ENCODE data around the gene ABT1.
A peak's percentile ranks its signal among the peaks of the same experiment; 100 is the strongest.

Gene ABT1

GRCh38 chr6:26575494-26575939, 21.2 kb upstream of the ABT1 start:
- DNase-seq, result no peak

- peak; percentile 55 to 75 for DNase-seq
These were observed 20.3 kb upstream of the ABT1 start for GRCh38 chr6:26576407-26576843.

GRCh38 chr6:26576929-26577719, 19.6 kb upstream of the ABT1 start:
- DNase-seq, result peak; percentile 74 to 75

GRCh38 chr6:26577720-26578072, 19.1 kb upstream of the ABT1 start:
- DNase-seq, result no peak

- DNase-seq, result no peak
These were observed 18.5 kb upstream of the ABT1 start for GRCh38 chr6:26578279-26578678.

- DNase-seq, result no peak
These were observed 18.0 kb upstream of the ABT1 start for GRCh38 chr6:26578741-26579140.

GRCh38 chr6:26581164-26581915, 15.4 kb upstream of the ABT1 start:
- DNase-seq, result no peak

- DNase-seq, result no peak
These were observed 7.8 kb upstream of the ABT1 start for GRCh38 chr6:26588965-26589364.

GRCh38 chr6:26592649-26593048, 4.1 kb upstream of the ABT1 start:
- DNase-seq, result no peak

GRCh38 chr6:26593278-26594130, 3.2 kb upstream of the ABT1 start:
- DNase-seq, result peak in 1 of 2 donors; percentile 22

- peak in 1 of 2 donors; percentile 61 for DNase-seq
These were observed 2.6 kb upstream of the ABT1 start for GRCh38 chr6:26594131-26594498.

GRCh38 chr6:26594730-26595632, 1.8 kb upstream of the ABT1 start:
- DNase-seq, result peak in 1 of 2 donors; percentile 36

- peak; percentile 85 to 90 for DNase-seq
These were observed 984 bp upstream of the ABT1 start for GRCh38 chr6:26595669-26596269.

GRCh38 chr6:26597389-26597766, 625 bp downstream of the ABT1 start:
- DNase-seq, result no peak

- DNase-seq, result no peak
These were observed 1.1 kb downstream of the ABT1 start for GRCh38 chr6:26597821-26598220.

GRCh38 chr6:26598267-26598666, 1.5 kb downstream of the ABT1 start:
- DNase-seq, result no peak

- DNase-seq, result no peak
These were observed 2.4 kb downstream of the ABT1 start for GRCh38 chr6:26599134-26599533.

- DNase-seq, result no peak
These were observed 2.8 kb downstream of the ABT1 start for GRCh38 chr6:26599591-26599990.

- DNase-seq, result no peak
These were observed 4.0 kb downstream of the ABT1 start for GRCh38 chr6:26600759-26601158.

- no peak for DNase-seq
These were observed 5.5 kb downstream of the ABT1 start for GRCh38 chr6:26602262-26602661.

- DNase-seq, result peak; percentile 12 to 37
These were observed 7.3 kb downstream of the ABT1 start for GRCh38 chr6:26604026-26604425.

- no peak for DNase-seq
These were observed 8.0 kb downstream of the ABT1 start for GRCh38 chr6:26604797-26605196.

All from inflammatory macrophage (primary cell).